BE2C (cell line): ENCODE results near the gene TP63.

Experiments used
- DNase-seq: peaks from one replicate; pipeline ENCODE4 v3.0.0-alpha.2; 2020
- H3K27me3 ChIP-seq: fragments of 250-450 bp; sonication (Bioruptor Pico); 2 replicates; pipeline ENCODE4 v1.5.1; 2020; ENCODE audit warnings: mild to moderate bottlenecking
- H3K36me3 ChIP-seq: fragments of 250-450 bp; sonication (Bioruptor Pico); 2 replicates; pipeline ENCODE4 v1.5.1; 2020; ENCODE audit warnings: mild to moderate bottlenecking
- H3K4me1 ChIP-seq: fragments of 250-450 bp; sonication (Bioruptor Pico); 2 replicates; pipeline ENCODE4 v1.5.1; 2020
- H3K4me3 ChIP-seq: 2 replicates; pipeline ENCODE4 v1.5.1; 2011; ENCODE audit warnings: low read depth, low read length
- H3K9me3 ChIP-seq: fragments of 250-450 bp; sonication (Bioruptor Pico); 2 replicates; pipeline ENCODE4 v1.5.1; 2020
- CTCF ChIP-seq: IDR thresholded peaks from 2 replicates; pipeline ENCODE4 v1.5.1; 2012; ENCODE audit warnings: mild to moderate bottlenecking, low read depth, low read length

The TP63 gene

GRCh38 chr3:189803254-189803653 is 172.1 kb downstream of the TP63 start:
- DNase-seq = no peak
- no peaks in the 10 kb centered on the region for H3K4me1 ChIP-seq
- no peak for TF ChIP-seq CTCF
- H3K4me3 ChIP-seq = no peak overlapping the region
- H3K36me3 ChIP-seq = no peaks in the 10 kb centered on the region
- H3K9me3 ChIP-seq = no peaks in the 10 kb centered on the region
- no peaks in the 10 kb centered on the region for H3K27me3 ChIP-seq

GRCh38 chr3:189805375-189806067 is 174.3 kb downstream of the TP63 start:
- Histone ChIP-seq H3K4me1 (no peaks in the 10 kb centered on the region), H3K4me3 (no peak overlapping the region), H3K27me3 (no peaks in the 10 kb centered on the region), H3K9me3 (no peaks in the 10 kb centered on the region), H3K36me3 (no peaks in the 10 kb centered on the region)
- no peak for TF ChIP-seq CTCF
- no peak for DNase-seq

- no peak for TF ChIP-seq CTCF
- no peaks in the 10 kb centered on the region for H3K4me1 ChIP-seq
- H3K9me3 ChIP-seq = no peaks in the 10 kb centered on the region
- H3K4me3 ChIP-seq = no peak overlapping the region
- no peak for DNase-seq
- H3K27me3 ChIP-seq = no peaks in the 10 kb centered on the region
- no peaks in the 10 kb centered on the region for H3K36me3 ChIP-seq
These were observed 175.2 kb downstream of the TP63 start for GRCh38 chr3:189806171-189806951.

GRCh38 chr3:189808246-189809007 is 177.2 kb downstream of the TP63 start:
- TF ChIP-seq CTCF = no peak
- no peaks in the 10 kb centered on the region for H3K9me3 ChIP-seq
- no peak overlapping the region for H3K4me3 ChIP-seq
- DNase-seq = no peak
- no peaks in the 10 kb centered on the region for H3K27me3 ChIP-seq
- H3K36me3 ChIP-seq = no peaks in the 10 kb centered on the region
- H3K4me1 ChIP-seq = no peaks in the 10 kb centered on the region

- Histone ChIP-seq H3K9me3 (no peaks in the 10 kb centered on the region), H3K36me3 (no peaks in the 10 kb centered on the region), H3K4me1 (no peaks in the 10 kb centered on the region), H3K27me3 (no peaks in the 10 kb centered on the region), H3K4me3 (no peak overlapping the region)
- TF ChIP-seq CTCF = no peak
- no peak for DNase-seq
These were observed 178.4 kb downstream of the TP63 start for GRCh38 chr3:189809583-189809982.
